ENCODE data around the gene MTUS2. TPM values are rescaled to one million over a fixed set of nuclear protein-coding genes. Genes with fewer than 3 reads are reported as not detected.

Gene MTUS2
- total and polyA plus RNA-seq, 10 of the 15 experiments (the other 5 are each of a cell fraction or from before 2014, with no cell fraction given), result under 0.01 to 0.05 (median 0.02) TPM; not detected in 6

GRCh38 chr13:29498426-29499040 is 678.4 kb downstream of the MTUS2 start:
- ATAC-seq (no peak), DNase-seq (ENCODE audit: low read depth, low spot score) (no peak), FAIRE-seq (no peak)
- no peak overlapping the region for H3K9ac ChIP-seq (ENCODE audit: control insufficient read depth, insufficient read depth, low read length)
- intact Hi-C loops (cut with micrococcal nuclease; ENCODE audit: unreplicated experiment) (no loop called here), in situ Hi-C loops (cut with MboI) (no loop called here)
- no peak overlapping the region for H3K27ac ChIP-seq (ENCODE audit: control insufficient read depth, insufficient read depth)
- ChIA-PET SMC1A (ENCODE audit: uncharacterized antibody, unreplicated experiment) (interaction anchor here (0.8 kb wide), 1 partner anchor 10 kb away, joined by 3 read pairs; no protein-coding TSS in a partner anchor), RAD21 (ENCODE audit: unreplicated experiment) (interaction anchor here (0.6 to 1.2 kb wide), 2 partner anchors 9 to 614 kb away, joined by 3 to 5 read pairs; no protein-coding TSS in a partner anchor), POLR2A (no interaction called here), CTCF (interaction anchor here (1.0 to 3.9 kb wide), 3 partner anchors 10 to 26 kb away, joined by 3 to 31 read pairs (median 14); no protein-coding TSS in a partner anchor)
- H3K4me3 ChIP-seq, result no peak overlapping the region
- H3K36me3 ChIP-seq (ENCODE audit: control insufficient read depth in 2 of 2, insufficient read depth in 2 of 2, low read length in 1 of 2), result no peaks in the 10 kb centered on the region
- 50% methylated on average over 13 of the region's 13 CpGs for WGBS (ENCODE audit: insufficient coverage, insufficient replicate concordance, low lambda C conversion rate, missing lambda C conversion rate)
- H3K9me3 ChIP-seq (replicated peaks; ENCODE audit: control insufficient read depth, insufficient read depth, low read length), result no peaks in the 10 kb centered on the region
- H3K27me3 ChIP-seq (replicated peaks in 1 of 2; ENCODE audit: control insufficient read depth in 2 of 2, insufficient read depth in 2 of 2, low read length in 1 of 2), result no peaks in the 10 kb centered on the region
- H3K4me2 ChIP-seq (ENCODE audit: control insufficient read depth, insufficient read depth), result no peak overlapping the region
- H3K4me1 ChIP-seq (ENCODE audit: control insufficient read depth, insufficient read depth, low read length), result peaks cover 7% of the 10 kb centered on the region
- H4K20me1 ChIP-seq (ENCODE audit: control insufficient read depth, insufficient read depth), result no peaks in the 10 kb centered on the region
- no peaks in the 10 kb centered on the region for H3K79me2 ChIP-seq (ENCODE audit: control insufficient read depth, insufficient read depth, low read length)
- H2AFZ ChIP-seq (ENCODE audit: control insufficient read depth, low read depth, low read length), result no peak overlapping the region
- no TSS peak for BruUV-seq (replicated peaks)
- TF ChIP-seq ZNF687 (IDR thresholded peaks at IDR 0.05) (no peak), CUX1 (IDR thresholded peaks at IDR 0.05; ENCODE audit: insufficient replicate concordance, low read depth, low read length) (no peak), BMI1 (IDR thresholded peaks at IDR 0.05; ENCODE audit: borderline replicate concordance) (no peak), SREBF2 (IDR thresholded peaks at IDR 0.05; ENCODE audit: low read length) (no peak), BCLAF1 (IDR thresholded peaks at IDR 0.05) (no peak), KAT2A (conservative IDR thresholded peaks at IDR 0.05; ENCODE audit: control insufficient read depth, low read depth, low read length) (no peak), NFXL1 (IDR thresholded peaks at IDR 0.05; ENCODE audit: borderline replicate concordance) (no peak), NFIC (IDR thresholded peaks at IDR 0.05; ENCODE audit: low read depth, low read length) (no peak), FOXM1 (IDR thresholded peaks at IDR 0.05; ENCODE audit: low read depth, low read length) (no peak), SREBF1 (IDR thresholded peaks at IDR 0.05; ENCODE audit: low read length) (no peak)
